K562 (cell line): ENCODE data around the gene PACRG.

ENCODE experiments used
- CTCF ChIP-seq, 3 experiments: IDR thresholded peaks in 2 of 3; conservative IDR thresholded peaks in 1 of 3; 2 replicates each; pipeline ENCODE4 v1.5.1; 2011 to 2012; ENCODE audit warnings: low read length in 3 of 3, mild to moderate bottlenecking in 3 of 3, control low read depth in 2 of 3, improper control_type of control experiment in 1 of 3, inconsistent platforms in 1 of 3, low read depth in 1 of 3, mixed read lengths in 1 of 3, moderate library complexity in 1 of 3; ENCODE audit not compliant: insufficient read depth in 2 of 3
- POLR2A ChIP-seq: fragments of 450-650 bp; conservative IDR thresholded peaks from 2 replicates; pipeline ENCODE4 v1.6.1; 2016

DNA sequence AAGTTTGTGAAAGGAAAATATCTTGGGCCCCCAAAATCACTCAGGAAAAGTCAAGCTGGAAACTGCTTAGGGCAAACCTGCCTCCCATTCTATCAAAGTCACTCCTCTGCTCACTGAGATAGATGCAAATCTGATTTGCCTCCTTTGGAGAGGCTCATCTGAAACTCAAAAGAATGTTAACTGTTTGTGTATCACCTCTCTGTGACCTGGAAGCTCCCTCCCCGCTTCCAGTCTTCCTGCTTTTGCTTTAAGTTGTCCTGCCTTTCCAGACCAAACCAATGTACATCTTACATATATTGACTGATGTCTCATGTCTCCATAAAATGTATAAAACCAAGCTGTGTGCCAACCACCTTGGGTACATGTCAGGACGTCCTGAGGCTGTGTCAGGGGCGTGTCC is 355.4 kb downstream of the PACRG start:
- TF ChIP-seq POLR2A (no peak), CTCF (IDR thresholded peaks at IDR 0.05 in 2 of 3, conservative IDR thresholded peaks at IDR 0.05 in 1 of 3; ENCODE audit: insufficient read depth in 2 of 3, low read depth in 1 of 3, low read length in 3 of 3) (no peak)
